ENCODE data around the gene ASIC4.

The ASIC4 gene

GRCh38 chr2:219570924-219571310 lies 56.6 kb downstream of the ASIC4 start:
- no peak for DNase-seq

GRCh38 chr2:219571311-219572236 lies 57.3 kb downstream of the ASIC4 start, which contains the start of gene OBSL1:
Gene OBSL1 (minus strand): TSS chr2:219571539. CDS start chr2:219571232, 307 bp downstream.
- no peak for DNase-seq

GRCh38 chr2:219572237-219573001 lies 58.1 kb downstream of the ASIC4 start, which contains the start of gene INHA:
Gene INHA (plus strand): TSS chr2:219572310. CDS start chr2:219572375, 65 bp downstream.
- DNase-seq = no peak

GRCh38 chr2:219573166-219573565 lies 58.9 kb downstream of the ASIC4 start:
- DNase-seq = no peak

- DNase-seq = no peak
These were observed 60.4 kb downstream of the ASIC4 start for GRCh38 chr2:219574484-219575311.

- DNase-seq = no peak
These were observed 61.6 kb downstream of the ASIC4 start for GRCh38 chr2:219575566-219576504.

- no peak for DNase-seq
These were observed 62.5 kb downstream of the ASIC4 start for GRCh38 chr2:219576505-219577388.

GRCh38 chr2:219578811-219579613 lies 64.7 kb downstream of the ASIC4 start:
- no peak for DNase-seq

- no peak for DNase-seq
These were observed 67.1 kb downstream of the ASIC4 start for GRCh38 chr2:219581346-219581745.
